ENCODE data around the gene AAK1. TPM values are rescaled to one million over a fixed set of nuclear protein-coding genes. Genes with fewer than 3 reads are reported as not detected.

The AAK1 gene
- total RNA-seq, 1 donor from 2014 or later = 108 TPM

DNA sequence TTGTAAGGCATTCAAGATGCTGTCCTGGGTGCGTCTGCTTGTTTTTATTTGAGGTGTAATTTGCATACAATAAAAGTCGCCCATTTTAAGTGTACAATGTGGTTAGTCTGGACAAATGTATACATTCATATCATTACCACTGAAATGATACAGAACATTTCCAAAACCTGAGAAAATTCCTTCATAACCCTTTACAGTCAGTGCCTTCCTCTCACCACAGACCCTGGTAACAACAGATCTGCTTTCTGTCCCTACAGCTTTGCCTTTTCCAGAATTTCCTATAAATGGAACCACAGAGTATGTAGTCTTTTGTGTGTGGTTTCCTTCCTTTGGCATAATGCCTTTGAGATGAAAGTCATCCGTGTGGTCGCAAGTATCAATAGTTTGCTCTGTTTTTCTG lies 160.5 kb downstream of the AAK1 start:
- Histone ChIP-seq H3K4me2 (ENCODE audit: low read length) (no peak overlapping the region), H3K4me3 (ENCODE audit: insufficient read depth, low read depth, low read length) (no peak overlapping the region), H3K79me2 (ENCODE audit: insufficient read depth, low read length) (no peaks in the 10 kb centered on the region), H2AFZ (ENCODE audit: low read depth, low read length) (no peak overlapping the region), H3K9ac (ENCODE audit: low read length) (no peak overlapping the region), H3K9me3 (ENCODE audit: insufficient read depth, low read depth, low read length) (no peaks in the 10 kb centered on the region), H4K20me1 (ENCODE audit: insufficient read depth, low read length) (no peaks in the 10 kb centered on the region), H3K4me1 (ENCODE audit: insufficient read depth, low read length) (no peaks in the 10 kb centered on the region), H3K27me3 (ENCODE audit: insufficient read depth, low read length) (no peaks in the 10 kb centered on the region), H3K27ac (ENCODE audit: low read depth, low read length) (no peak overlapping the region), H3K36me3 (ENCODE audit: insufficient read depth, low read length) (peaks cover 8% of the 10 kb centered on the region)
- Mint-ChIP-seq H3K27me3 (ENCODE audit: low read depth, unreplicated experiment) (no peaks in the 10 kb centered on the region), H3K4me1 (ENCODE audit: low read depth, unreplicated experiment) (peaks cover 15% of the 10 kb centered on the region), H3K9me3 (ENCODE audit: unreplicated experiment) (no peaks in the 10 kb centered on the region), H3K36me3 (ENCODE audit: low read depth, unreplicated experiment) (peaks cover 35% of the 10 kb centered on the region), H3K4me3 (ENCODE audit: unreplicated experiment) (no peak overlapping the region), H3K27ac (ENCODE audit: unreplicated experiment) (no peak overlapping the region)
- peak; percentile 60 for DNase-seq (ENCODE audit: low read depth)
- no peak for FAIRE-seq
- TF ChIP-seq EZH2 (IDR thresholded peaks at IDR 0.05; ENCODE audit: insufficient read depth, low read length) = no peak
- TF ChIP-seq, protein P1, sequence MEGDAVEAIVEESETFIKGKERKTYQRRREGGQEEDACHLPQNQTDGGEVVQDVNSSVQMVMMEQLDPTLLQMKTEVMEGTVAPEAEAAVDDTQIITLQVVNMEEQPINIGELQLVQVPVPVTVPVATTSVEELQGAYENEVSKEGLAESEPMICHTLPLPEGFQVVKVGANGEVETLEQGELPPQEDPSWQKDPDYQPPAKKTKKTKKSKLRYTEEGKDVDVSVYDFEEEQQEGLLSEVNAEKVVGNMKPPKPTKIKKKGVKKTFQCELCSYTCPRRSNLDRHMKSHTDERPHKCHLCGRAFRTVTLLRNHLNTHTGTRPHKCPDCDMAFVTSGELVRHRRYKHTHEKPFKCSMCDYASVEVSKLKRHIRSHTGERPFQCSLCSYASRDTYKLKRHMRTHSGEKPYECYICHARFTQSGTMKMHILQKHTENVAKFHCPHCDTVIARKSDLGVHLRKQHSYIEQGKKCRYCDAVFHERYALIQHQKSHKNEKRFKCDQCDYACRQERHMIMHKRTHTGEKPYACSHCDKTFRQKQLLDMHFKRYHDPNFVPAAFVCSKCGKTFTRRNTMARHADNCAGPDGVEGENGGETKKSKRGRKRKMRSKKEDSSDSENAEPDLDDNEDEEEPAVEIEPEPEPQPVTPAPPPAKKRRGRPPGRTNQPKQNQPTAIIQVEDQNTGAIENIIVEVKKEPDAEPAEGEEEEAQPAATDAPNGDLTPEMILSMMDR (IDR thresholded peaks at IDR 0.05; ENCODE audit: insufficient read depth, low read depth, low read length) = no peak

DNA sequence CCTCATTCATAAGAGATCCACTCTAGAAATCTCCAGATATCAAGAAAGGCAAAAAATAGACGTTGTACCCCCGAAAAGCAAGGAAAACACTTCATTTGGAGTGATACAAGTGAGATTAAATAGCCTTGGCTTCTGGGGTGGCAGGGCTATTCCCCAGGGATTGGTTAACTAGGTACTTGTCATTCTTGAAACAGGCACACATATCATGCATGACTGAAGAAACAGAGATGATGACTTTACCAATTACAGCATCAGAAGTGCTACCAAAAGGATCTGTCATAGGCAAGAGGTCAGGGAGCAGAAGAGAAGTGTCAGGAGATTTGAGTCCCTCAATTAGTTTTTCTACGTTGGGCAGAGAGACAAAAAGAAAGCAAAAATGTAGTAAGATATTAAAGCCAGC lies 161.1 kb downstream of the AAK1 start:
- H3K4me3 ChIP-seq (ENCODE audit: insufficient read depth, low read depth, low read length) = no peak overlapping the region
- no peak overlapping the region for H3K9ac ChIP-seq (ENCODE audit: low read length)
- H3K9me3 ChIP-seq (ENCODE audit: insufficient read depth, low read depth, low read length) = no peaks in the 10 kb centered on the region
- H3K9me3 Mint-ChIP-seq (ENCODE audit: unreplicated experiment) = no peaks in the 10 kb centered on the region
- no peak overlapping the region for H3K4me3 Mint-ChIP-seq (ENCODE audit: unreplicated experiment)
- DNase-seq (ENCODE audit: low read depth) (no peak), FAIRE-seq (no peak)
- TF ChIP-seq, protein P1 (IDR thresholded peaks at IDR 0.05; ENCODE audit: insufficient read depth, low read depth, low read length) = no peak
- TF ChIP-seq EZH2 (IDR thresholded peaks at IDR 0.05; ENCODE audit: insufficient read depth, low read length) = no peak
- H3K79me2 ChIP-seq (ENCODE audit: insufficient read depth, low read length) = no peaks in the 10 kb centered on the region
- H3K4me1 Mint-ChIP-seq (ENCODE audit: low read depth, unreplicated experiment) = peaks cover 15% of the 10 kb centered on the region
- no peak overlapping the region for H3K27ac Mint-ChIP-seq (ENCODE audit: unreplicated experiment)
- no peaks in the 10 kb centered on the region for H3K27me3 Mint-ChIP-seq (ENCODE audit: low read depth, unreplicated experiment)
- peaks cover 35% of the 10 kb centered on the region for H3K36me3 Mint-ChIP-seq (ENCODE audit: low read depth, unreplicated experiment)
- no peaks in the 10 kb centered on the region for H3K4me1 ChIP-seq (ENCODE audit: insufficient read depth, low read length)
- no peaks in the 10 kb centered on the region for H3K27me3 ChIP-seq (ENCODE audit: insufficient read depth, low read length)
- peaks cover 12% of the 10 kb centered on the region for H3K36me3 ChIP-seq (ENCODE audit: insufficient read depth, low read length)
- H2AFZ ChIP-seq (ENCODE audit: low read depth, low read length) = no peak overlapping the region
- no peaks in the 10 kb centered on the region for H4K20me1 ChIP-seq (ENCODE audit: insufficient read depth, low read length)
- no peak overlapping the region for H3K4me2 ChIP-seq (ENCODE audit: low read length)
- no peak overlapping the region for H3K27ac ChIP-seq (ENCODE audit: low read depth, low read length)

GRCh38 chr2:69481421-69481820 lies 162.1 kb downstream of the AAK1 start:
- peaks cover 29% of the 10 kb centered on the region for H3K36me3 Mint-ChIP-seq (ENCODE audit: low read depth, unreplicated experiment)
- no peaks in the 10 kb centered on the region for H3K79me2 ChIP-seq (ENCODE audit: insufficient read depth, low read length)
- peaks cover 15% of the 10 kb centered on the region for H3K4me1 Mint-ChIP-seq (ENCODE audit: low read depth, unreplicated experiment)
- DNase-seq (ENCODE audit: low read depth) = no peak
- H2AFZ ChIP-seq (ENCODE audit: low read depth, low read length) = no peak overlapping the region
- no peak overlapping the region for H3K4me3 Mint-ChIP-seq (ENCODE audit: unreplicated experiment)
- no peak for TF ChIP-seq EZH2 (IDR thresholded peaks at IDR 0.05; ENCODE audit: insufficient read depth, low read length)
- TF ChIP-seq, protein P1 (IDR thresholded peaks at IDR 0.05; ENCODE audit: insufficient read depth, low read depth, low read length) = no peak
- H3K27ac ChIP-seq (ENCODE audit: low read depth, low read length) = no peak overlapping the region
- no peaks in the 10 kb centered on the region for H3K9me3 ChIP-seq (ENCODE audit: insufficient read depth, low read depth, low read length)
- no peak overlapping the region for H3K27ac Mint-ChIP-seq (ENCODE audit: unreplicated experiment)
- H3K4me3 ChIP-seq (ENCODE audit: insufficient read depth, low read depth, low read length) = no peak overlapping the region
- H3K9ac ChIP-seq (ENCODE audit: low read length) = no peak overlapping the region
- no peaks in the 10 kb centered on the region for H3K27me3 Mint-ChIP-seq (ENCODE audit: low read depth, unreplicated experiment)
- H3K9me3 Mint-ChIP-seq (ENCODE audit: unreplicated experiment) = no peaks in the 10 kb centered on the region
- H4K20me1 ChIP-seq (ENCODE audit: insufficient read depth, low read length) = no peaks in the 10 kb centered on the region
- peaks cover 9% of the 10 kb centered on the region for H3K36me3 ChIP-seq (ENCODE audit: insufficient read depth, low read length)
- no peak for FAIRE-seq
- H3K4me1 ChIP-seq (ENCODE audit: insufficient read depth, low read length) = no peaks in the 10 kb centered on the region
- H3K4me2 ChIP-seq (ENCODE audit: low read length) = no peak overlapping the region
- H3K27me3 ChIP-seq (ENCODE audit: insufficient read depth, low read length) = no peaks in the 10 kb centered on the region

Measured in astrocyte (in vitro differentiated cells and primary cell).